ENCODE measurements around the gene PRPF40A.

The PRPF40A gene

DNA sequence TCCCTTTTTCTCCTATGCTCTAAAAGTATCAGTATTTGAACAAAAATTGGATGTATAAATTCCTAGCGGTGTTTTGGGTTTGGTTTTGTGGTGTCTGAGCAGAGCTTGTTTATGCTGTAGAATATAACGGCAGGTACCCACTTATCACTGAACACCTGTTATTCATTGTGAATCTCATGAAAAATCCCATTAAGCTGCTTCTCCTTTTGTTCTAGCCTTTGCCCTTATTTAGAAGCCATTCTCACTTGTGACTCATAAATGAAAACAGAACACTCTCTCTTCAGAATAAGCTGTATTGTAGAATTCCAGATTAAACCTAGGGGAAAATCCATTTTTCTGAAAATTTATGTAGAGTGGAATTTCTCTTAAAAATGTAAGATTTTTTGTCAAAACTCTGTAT is 104.0 kb downstream of the PRPF40A start:
- no peak for DNase-seq

- peak; percentile 29 for DNase-seq
Observed at GRCh38 chr2:152611458-152612231, 105.6 kb downstream of the PRPF40A start.

DNA sequence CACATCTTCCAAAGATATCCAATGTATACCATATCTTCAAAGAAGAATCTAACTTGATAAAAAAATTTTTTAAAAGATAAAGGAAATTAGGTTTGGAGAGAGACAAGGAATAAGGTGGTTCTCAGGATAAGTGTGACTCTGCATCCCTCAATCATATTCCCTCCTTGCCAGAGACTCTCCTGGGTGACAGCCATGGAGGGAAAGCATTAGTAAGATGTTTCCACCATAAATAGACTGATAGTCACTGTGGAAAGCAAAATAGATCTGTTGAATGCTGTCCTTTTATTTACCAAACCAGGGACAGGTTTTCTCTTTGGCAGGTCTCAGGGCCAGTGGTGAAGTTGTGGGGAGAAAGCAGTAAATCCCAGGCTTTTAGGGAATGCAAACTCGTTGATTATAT is 107.6 kb downstream of the PRPF40A start:
- DNase-seq: no peak

- no peak for DNase-seq
Observed at GRCh38 chr2:152609154-152609553, 108.1 kb downstream of the PRPF40A start.

DNA sequence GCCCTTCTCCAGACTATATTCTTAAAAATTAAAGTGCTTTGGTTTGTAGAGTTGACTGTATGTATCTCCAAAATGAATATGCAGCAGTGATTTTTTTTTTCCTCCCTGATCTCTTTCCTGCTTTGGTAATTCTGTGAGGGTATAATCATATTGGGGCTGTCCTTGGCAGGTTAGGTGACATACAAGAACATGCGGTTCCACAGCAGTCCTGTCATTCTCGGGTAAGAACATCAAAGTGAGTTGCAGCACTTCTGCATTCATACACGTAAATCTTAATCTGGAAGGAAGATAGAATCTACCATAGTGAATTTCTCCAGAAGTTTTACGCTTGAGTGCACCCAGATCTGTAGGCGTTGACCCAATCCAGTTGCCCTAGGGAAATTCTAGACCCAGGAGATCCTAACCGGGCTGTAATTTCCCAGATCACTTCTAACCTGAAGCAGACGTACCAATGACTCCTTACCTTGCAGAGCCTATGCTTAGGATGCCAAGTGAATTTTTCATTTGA is 109.4 kb downstream of the PRPF40A start:
- no peak for DNase-seq

DNA sequence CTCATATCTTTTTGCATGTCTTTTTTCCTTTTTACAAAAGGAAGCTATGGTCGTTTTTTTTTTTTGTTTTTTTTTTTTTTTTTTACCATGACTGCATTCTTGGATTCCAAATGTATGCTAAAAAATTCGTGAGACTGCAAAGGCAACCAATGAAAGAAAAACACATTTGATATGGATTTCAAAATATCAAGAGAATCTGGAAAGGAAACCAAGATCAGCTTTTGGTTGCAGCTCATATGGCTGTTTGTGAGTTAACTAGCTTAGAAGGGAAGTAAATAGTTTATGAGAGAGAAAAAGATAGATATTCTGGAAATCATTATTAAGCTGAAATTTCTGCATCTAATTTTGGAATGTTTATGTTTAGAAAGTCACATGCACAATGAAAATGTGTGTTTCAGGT is 110.3 kb downstream of the PRPF40A start:
- no peak for DNase-seq

GRCh38 chr2:152606081-152606480 is 111.2 kb downstream of the PRPF40A start:
- DNase-seq: no peak

DNA sequence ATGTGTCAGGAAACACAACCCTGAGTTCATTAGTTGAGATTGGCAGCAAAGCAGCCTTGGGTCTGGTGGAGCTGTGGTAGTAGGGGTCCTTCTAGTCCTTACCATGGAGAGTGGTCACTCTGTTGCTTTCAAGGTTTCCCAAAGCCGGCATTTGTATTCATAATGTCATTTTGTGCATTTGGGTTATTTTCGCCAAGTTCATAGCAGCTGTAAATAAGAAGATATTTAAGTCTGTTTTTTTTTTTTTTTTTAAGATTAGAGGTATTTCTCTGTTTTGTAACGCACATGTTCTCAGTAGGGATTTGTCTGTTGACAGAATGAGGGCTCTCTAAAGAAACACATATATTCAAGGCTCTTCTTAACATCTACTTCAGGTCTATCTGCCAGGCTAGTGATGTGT is 114.1 kb downstream of the PRPF40A start:
- DNase-seq: no peak

DNA sequence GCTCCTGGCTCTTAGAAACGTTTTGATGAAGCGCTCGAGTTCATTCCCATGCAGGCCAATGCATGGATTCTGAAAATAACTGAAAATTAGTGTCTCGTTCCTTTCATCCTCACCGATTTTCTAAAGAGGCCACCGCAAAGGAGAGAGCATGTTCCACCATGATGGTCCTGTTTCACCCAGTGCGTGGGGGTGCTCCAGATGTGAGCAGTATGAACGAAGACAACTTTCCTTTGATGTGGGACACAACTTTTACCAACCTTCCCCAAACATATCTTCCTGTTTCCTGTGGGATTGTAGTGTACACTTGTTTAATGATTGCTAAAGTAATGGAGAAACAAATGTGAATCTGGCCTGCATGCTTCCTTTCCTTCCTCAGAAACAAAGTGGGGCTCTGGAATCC is 114.5 kb downstream of the PRPF40A start:
- DNase-seq: no peak
